ENCODE measurements around the gene TLR7.

The TLR7 gene

DNA sequence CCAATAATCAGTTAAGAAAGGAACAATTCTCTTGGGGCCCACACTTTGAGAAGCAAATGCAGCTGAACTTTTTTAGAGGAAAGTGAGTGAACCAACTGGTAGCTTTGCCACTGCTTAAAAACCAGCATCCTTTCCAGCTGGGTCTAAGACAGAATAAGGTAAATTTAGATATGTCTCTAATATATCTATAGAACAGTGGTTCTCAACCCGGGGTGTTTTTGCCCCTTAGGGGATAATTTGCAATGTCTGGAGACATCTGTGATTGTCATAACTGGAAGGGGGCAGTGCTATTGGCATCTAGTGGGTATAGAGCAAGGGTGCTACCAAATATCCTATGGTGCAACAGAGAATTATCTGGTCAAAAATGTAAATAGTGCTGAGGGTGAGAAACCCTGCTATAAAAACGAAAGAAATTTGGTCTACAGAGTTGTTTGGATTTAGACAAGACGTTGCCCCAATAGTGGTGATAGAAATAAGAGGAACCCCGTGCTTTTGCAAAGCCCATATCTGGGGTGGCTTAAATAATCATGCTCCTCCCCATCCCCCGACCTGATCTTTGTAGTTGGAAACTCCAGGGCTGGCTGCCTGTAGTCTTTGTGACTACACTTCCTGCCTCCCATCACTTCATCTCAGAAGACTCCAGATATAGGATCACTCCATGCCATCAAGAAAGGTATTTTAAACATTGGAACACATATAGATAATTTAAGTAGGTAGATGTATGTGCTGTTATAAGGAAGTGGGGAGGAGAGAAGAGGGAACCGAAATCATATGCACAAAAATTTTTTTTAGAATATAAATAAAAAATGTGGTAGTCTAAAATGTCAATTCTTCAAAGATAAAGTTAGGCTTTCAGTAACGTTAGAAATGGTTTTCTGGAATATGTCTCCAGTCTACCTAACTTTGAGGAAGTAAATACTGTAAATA lies at the start of gene TLR7:
TSS of gene TLR7 (plus strand) at position 622 of the 927 bp plus-strand sequence. CDS start 507 bp downstream, outside the sequence.
- no peak for DNase-seq (ENCODE audit: low read depth in 2 of 2)

DNA sequence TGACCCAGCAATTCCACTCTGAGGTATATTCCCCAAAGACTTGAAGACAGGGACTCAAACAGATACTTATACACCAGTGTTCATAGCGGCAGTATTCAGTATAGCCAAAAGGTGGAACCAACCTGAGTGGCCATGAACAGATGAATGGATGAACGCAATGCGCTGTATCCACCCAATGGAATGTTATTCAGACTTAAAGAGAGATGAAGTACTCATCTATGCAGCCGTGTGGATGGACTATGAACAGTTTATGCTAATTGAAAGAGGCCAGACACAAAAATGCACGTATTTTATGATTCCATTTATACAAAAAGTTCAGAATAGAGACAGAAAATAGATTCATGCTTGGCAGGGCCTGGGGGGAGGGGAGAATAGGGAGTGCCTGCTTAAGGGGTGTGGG lies 49.3 kb upstream of the TLR7 start:
- DNase-seq (ENCODE audit: low read depth in 2 of 2), result no peak

DNA sequence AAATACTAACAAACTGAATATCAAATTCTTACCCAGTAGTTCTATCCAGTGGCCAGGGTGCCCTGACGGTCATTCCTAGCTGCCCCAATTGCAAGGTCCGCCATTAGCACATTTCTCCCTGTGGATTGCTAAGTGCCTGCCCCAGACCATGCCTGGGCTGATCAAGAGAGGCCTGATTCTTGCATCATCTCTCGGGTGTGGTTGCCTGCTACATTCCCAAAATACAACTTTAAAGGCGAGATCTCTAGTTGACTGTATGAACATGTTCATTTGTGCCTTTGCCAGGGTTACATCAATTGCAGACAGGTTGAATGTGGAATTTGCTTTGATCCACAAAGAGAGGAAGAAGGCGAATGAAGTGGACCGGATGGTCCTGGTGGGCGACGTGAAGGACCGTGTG lies 47.6 kb upstream of the TLR7 start:
- no peak for DNase-seq (ENCODE audit: low read depth in 2 of 2)

DNA sequence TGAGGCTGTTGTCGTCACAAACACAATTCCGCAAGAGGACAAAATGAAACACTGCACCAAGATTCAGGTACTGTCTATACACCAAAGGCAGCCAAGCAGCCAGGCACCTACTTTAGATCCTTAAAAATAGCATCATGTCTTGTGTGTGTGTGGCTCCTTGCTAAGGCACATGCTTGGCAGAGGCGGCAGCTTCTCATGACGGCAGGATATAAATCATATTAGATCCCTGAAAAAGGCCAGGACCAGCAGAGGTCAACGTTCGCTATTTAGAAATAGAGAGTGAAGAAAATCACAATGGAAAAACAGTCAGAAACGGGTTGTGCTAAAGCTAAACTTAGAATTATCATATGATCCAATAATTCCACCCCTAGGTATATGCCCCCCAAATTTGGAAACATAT lies 46.1 kb upstream of the TLR7 start:
- DNase-seq (ENCODE audit: low read depth in 2 of 2), result no peak

DNA sequence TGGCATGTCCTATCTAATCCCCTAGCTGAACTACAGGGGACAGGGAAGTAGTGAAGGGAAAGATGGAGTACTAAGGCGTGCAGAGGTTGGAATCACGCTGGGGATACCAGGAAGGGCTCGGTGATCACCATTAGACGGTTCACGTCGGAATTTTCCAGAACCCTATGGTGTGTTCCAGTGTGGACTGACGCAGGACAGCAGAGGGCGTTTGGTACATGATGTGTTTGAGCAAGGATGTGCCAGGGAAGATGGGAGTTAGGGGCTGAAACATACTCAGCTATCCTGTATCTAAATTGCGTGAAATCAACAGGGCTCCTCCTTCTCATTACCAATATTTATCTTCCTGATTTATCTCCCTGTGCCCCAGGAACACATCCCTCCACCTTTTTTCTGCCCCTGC lies 41.9 kb upstream of the TLR7 start:
- DNase-seq (ENCODE audit: low read depth in 2 of 2), result no peak

DNA sequence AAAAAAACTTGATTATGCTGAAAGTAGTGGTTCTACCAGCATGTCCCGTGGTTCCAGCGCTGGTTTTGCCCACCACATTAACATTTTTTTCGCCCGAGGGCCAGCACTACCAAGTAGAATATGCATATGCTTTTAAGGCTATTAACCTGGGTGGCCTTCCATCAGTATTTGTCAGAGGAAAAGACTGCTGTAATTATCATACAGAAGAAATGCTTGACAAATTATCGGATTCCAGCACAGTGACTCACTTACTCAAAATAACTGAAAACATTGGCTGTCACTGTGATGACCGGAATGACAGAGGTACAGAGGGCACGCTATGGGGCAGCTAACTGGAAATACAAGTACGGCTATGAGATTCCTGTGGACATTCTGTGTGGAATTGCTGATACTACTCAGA lies 41.1 kb upstream of the TLR7 start:
- no peak for DNase-seq (ENCODE audit: low read depth in 2 of 2)

DNA sequence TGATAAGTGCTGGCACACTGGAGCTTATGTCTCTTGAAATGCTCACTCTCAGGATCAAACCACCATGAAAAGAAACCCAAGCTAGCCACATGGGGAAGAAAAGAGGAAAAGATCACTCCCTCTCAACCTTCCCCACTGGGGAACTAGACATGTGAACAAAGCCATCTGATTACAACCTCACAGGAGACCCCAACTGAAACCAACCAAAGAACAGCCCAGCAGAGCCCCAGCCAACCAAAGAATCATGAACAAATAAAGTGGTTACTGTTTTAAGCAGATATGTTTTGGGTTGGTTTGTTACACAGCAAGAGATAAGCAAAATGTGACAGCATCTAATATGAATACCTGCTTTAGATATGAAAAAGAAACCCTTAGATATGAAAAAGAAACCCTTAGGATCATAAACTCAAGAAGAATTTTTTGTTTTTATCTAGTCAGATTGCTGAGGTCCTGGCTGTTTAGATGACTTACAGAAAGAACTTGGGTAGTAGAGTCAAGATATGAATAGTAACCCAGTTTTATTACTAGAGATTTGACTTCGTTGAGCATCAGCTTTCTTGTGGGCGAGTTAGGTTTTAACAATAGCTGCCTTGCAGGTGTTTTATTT lies 23.7 kb upstream of the TLR7 start:
- DNase-seq (ENCODE audit: low read depth in 2 of 2), result no peak

DNA sequence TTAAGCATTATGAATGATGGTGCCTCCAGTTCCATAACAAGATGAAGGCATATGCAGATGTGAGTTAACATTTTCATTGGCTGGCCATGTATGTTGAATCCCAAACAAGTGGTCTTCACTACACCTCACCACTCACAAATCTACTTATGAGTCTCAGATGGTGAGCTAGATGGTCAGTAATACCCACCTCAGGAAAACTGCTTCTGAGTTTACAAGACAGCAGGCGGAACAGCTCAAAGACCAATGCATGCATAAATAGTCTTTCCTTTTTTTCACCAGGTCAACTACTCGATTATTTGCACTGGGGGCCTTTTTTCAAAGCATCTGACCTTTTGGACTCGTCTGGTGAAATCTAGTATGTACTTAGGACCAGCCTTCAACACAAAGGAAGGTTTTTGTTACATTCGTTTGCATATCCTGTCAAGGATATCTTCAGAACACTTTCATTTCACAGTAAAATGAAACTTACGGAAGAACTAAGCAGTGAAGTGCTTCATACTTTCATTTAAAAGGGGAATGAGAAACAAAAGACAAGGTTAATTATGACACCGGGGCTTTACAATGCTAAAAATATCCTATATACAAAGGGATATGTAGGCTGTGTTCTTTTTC lies 23.1 kb upstream of the TLR7 start:
- no peak for DNase-seq (ENCODE audit: low read depth in 2 of 2)

DNA sequence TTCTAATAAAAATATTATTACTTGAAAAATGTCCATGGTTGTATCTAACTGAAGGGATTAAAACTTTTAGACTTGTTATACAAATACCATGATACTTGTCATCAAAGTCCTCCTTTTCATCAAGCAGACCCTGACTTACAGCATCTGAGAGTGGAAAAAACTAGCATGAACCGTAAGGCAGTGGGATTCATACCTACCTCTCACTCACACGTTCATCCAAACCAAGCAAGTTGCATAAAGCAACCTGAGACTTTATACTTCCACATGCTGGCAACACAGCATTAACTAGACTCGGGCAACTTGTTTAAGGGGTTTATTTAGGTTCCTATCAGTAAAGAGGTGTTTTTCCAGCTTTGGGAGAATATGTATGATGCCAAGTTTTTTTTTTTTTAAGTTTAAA lies 22.6 kb upstream of the TLR7 start:
- DNase-seq (ENCODE audit: low read depth in 2 of 2), result no peak

DNA sequence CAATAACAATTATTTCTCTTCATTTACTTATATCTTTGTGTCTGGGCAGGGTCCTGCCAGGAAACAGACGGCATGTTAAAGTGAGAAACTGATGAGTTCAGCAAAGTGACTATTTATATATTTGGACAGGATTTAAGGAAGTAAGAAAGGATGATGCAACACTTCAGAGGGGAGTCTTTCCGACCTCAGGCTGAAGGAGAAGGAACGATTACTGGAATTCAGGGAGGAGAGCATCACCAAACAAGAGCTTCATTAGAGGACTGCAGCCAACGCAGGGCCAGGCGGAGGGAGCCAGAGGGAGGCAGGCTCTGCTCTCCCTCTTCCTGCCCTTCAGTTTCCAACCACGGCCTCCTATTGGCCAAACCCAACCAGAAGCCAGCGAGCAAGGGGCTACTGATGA lies 1.5 kb upstream of the TLR7 start:
- no peak for DNase-seq (ENCODE audit: low read depth in 2 of 2)

DNA sequence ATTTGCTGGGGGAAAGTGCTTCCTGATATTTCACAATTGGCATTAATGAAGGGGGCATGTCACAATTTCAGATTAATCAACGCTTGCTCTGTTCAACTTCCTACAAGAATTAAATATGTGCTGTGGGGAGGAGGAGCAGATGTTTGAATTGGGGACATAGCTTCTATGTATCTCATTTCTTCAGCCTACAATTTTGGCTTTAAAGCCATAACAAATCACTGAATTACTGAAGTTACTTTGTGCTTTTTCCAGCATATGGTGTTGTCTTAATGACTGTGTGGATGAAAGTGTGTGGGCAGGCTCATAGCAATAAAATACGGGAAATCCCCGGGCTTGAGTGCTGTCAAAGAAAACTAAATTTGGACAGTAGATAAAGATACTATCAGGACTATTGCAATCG lies 813 bp downstream of the TLR7 start:
- DNase-seq (ENCODE audit: low read depth in 2 of 2), result no peak

DNA sequence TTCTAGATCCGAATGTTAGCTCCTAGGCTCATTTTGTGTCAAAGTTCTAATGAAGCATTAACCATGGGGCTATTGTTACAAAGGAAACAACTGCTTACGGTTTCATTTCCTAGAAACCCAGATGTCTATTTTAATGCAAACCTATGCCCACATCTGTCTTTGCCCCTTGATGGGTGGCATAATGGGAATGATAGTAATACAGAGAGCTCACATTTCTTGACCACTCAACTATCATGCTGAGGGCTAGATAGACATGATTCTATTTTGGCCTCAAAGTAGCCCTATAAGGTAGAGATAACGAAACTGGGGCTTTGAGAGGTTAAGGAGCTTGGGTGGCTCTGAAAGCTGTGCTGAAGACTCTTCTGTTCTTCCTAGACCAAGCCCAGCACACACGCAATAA lies 1.9 kb downstream of the TLR7 start:
- no peak for DNase-seq (ENCODE audit: low read depth in 2 of 2)

DNA sequence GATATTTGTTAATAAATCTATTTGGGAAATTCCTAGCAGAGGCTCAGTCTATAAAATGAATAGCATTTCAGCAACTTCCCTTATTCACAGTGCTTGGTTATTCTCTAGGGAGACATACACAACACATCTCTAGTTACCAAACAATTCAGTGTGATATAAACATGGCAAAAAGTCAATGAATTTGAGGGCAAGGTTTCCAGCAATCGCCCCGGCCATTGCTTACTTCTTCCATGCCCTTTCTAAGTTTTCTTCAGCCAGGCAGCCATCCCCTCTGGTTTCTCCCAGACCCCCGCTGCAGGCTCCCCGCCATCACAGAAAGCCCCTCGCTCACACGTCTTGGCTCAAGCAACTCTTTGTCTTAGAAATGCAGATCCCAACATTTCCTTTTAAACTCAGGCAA lies 4.4 kb downstream of the TLR7 start:
- no peak for DNase-seq (ENCODE audit: low read depth in 2 of 2)

DNA sequence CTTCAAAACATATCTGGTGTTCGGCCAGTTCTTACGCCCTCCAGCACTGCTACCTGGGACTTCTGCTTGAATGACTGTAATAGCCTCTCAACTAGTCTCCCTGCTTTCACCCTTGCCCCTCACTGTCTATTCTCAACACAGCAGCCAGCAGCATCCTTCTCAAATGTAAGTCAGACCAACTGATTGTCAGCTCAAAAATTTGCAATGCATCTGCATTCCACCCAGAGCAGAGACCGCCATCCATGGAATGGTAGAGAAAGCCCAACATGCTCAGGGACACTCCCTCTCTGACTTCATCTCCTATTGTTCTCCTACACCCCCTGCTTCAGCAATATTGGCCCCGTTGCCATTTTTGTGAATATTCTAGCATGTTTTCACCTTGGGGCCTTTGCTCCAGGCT lies 5.9 kb downstream of the TLR7 start:
- DNase-seq (ENCODE audit: low read depth in 2 of 2), result no peak

DNA sequence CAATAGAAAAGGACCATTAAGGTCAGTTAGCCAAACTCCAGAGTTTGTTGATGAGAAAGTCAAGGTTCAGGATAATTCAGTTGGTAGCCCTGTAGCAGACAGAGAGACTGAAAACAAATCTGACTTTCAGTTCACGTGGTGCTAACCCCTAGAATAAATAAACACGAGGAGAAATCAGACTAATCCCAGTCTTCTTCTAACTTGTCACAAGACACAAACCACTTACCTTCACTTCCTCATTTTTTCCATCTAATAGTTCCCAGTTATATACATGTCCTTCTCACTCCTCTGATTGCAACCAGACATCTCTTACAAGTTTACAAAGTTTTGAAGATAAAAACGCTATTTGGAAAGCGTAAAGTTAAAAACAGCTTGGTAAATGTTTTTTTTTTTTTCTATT lies 7.7 kb downstream of the TLR7 start:
- DNase-seq (ENCODE audit: low read depth in 2 of 2), result no peak

DNA sequence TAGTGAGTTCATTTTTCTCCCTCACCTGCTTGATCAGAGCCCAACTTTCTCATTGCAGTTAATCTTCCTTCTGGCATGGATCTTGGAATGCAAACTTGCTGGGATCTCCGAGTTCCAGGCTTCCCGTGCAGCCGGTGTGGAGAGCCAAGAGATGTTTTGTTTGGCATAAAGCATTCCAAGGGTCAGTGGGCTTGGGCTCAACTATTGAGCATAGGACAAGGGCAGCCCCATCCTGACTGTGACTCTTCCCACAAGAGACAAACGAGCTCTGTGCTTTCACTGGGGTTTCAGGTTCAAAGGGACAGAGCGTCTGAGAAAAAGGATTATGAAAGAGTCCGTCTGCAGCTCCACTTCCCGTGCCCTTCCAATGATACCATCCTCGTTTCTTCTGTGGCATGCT lies 10.5 kb downstream of the TLR7 start:
- no peak for DNase-seq (ENCODE audit: low read depth in 2 of 2)

DNA sequence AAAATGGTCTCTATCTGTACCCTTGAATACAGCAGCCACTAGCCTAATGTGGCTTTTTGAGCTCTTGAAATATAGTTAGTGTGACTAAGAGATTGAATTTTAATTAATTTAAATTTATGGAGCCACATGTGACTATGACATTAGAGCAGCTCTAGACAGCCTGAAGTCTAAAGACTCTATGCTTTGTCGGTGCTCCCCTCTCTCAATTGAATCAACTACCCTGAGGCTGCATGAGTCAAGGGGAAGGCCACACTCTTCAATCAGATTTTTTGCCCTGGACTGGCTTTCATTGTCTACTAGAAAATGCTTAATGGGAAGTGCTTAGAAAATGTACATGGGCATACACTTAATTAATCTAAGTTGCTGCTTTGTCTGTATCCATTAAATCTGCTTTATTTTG lies 11.7 kb downstream of the TLR7 start:
- no peak for DNase-seq (ENCODE audit: low read depth in 2 of 2)

DNA sequence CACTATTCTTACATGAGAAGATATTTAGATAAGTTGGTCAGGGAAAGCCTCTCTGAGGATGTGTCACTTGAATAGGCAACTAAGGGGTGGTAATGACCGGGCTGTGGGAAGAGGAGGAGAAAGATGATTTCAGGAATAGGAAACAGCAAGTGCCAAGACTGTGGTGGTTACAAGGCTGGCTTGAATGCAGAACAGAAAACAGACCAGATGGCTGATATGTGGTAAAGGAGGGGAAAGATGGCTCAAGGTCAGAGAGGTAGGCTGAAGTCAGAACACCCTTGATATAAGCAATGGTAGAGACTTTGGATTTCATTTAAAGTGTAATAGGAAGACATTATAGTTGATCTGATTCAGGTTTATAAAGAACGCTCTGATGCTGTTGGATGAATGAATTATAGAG lies 15.0 kb downstream of the TLR7 start:
- DNase-seq (ENCODE audit: low read depth in 2 of 2), result no peak

DNA sequence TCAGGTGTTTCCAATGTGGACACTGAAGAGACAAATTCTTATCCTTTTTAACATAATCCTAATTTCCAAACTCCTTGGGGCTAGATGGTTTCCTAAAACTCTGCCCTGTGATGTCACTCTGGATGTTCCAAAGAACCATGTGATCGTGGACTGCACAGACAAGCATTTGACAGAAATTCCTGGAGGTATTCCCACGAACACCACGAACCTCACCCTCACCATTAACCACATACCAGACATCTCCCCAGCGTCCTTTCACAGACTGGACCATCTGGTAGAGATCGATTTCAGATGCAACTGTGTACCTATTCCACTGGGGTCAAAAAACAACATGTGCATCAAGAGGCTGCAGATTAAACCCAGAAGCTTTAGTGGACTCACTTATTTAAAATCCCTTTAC lies 18.6 kb downstream of the TLR7 start:
- no peak for DNase-seq (ENCODE audit: low read depth in 2 of 2)

DNA sequence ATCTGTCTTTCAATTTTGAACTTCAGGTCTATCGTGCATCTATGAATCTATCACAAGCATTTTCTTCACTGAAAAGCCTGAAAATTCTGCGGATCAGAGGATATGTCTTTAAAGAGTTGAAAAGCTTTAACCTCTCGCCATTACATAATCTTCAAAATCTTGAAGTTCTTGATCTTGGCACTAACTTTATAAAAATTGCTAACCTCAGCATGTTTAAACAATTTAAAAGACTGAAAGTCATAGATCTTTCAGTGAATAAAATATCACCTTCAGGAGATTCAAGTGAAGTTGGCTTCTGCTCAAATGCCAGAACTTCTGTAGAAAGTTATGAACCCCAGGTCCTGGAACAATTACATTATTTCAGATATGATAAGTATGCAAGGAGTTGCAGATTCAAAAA lies 19.7 kb downstream of the TLR7 start:
- no peak for DNase-seq (ENCODE audit: low read depth in 2 of 2)

DNA sequence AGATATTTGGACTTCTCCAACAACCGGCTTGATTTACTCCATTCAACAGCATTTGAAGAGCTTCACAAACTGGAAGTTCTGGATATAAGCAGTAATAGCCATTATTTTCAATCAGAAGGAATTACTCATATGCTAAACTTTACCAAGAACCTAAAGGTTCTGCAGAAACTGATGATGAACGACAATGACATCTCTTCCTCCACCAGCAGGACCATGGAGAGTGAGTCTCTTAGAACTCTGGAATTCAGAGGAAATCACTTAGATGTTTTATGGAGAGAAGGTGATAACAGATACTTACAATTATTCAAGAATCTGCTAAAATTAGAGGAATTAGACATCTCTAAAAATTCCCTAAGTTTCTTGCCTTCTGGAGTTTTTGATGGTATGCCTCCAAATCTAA lies 20.3 kb downstream of the TLR7 start:
- DNase-seq (ENCODE audit: low read depth in 2 of 2), result no peak

DNA sequence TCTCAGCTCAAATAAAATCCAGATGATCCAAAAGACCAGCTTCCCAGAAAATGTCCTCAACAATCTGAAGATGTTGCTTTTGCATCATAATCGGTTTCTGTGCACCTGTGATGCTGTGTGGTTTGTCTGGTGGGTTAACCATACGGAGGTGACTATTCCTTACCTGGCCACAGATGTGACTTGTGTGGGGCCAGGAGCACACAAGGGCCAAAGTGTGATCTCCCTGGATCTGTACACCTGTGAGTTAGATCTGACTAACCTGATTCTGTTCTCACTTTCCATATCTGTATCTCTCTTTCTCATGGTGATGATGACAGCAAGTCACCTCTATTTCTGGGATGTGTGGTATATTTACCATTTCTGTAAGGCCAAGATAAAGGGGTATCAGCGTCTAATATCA lies 20.9 kb downstream of the TLR7 start:
- no peak for DNase-seq (ENCODE audit: low read depth in 2 of 2)

DNA sequence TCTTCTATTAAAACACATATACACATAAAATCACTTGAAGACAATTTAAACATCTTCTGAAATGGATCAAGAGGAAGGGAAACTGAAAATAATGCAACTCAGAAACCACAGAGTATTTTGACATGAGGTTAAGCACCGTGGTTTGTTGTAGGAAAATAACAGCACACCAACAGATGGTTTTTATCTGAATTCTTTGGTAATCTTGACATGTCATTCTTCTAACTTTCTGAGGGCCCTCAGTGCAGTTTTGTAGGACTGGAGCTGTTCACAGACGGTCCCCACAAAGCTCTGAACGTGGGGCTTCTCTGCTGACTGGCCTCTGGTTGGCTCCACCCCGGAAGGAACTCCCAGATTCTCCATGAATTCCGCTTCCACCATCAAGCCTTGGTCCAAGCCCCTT lies 23.6 kb downstream of the TLR7 start:
- DNase-seq (ENCODE audit: low read depth in 2 of 2), result no peak
